ENCODE data around the gene PRSS53. TPM values are rescaled to one million over a fixed set of nuclear protein-coding genes. Genes with fewer than 3 reads are reported as not detected.
A peak's percentile ranks its signal among the peaks of the same experiment; 100 is the strongest.

PRSS53 gene
- total RNA-seq, 1 experiment from 2014 or later: 1.3 TPM

DNA sequence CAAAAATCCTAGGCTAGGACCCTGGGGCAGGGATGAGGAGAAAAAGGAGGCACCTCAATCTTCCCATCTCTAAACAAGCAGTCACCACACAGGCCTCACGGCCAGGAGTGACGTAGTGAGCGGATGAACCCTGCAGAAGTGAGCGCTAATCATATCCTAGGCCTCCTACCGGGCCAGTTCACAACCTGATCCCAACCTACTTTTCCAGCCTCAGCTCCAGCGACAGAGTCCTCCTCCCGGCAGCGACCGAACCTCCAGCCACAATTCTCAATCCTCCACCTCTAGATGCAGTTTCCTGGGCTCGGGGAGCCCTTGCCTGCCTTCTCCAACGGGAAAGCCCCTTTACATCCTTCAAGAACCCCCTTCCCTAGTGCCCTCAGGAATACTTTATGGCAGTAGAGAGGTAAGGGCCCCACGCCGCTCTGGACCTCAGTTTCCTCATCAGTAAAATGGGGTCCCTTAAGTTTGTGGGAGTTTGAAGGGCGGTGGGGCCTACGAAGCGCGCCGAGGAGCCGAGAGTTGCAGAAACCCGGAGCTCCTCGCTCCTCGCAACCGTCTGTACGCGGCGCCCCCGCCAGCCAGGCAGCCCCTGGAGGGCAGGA, 16.1 kb downstream of the PRSS53 start:
- Histone ChIP-seq H3K36me3 (replicated peaks; ENCODE audit: control insufficient read depth, insufficient read depth, low read length) (peaks cover 10% of the 10 kb centered on the region), H3K4me3 (ENCODE audit: insufficient read depth, low read depth, low read length) (peak overlapping the region; percentile 69), H3K27me3 (ENCODE audit: control insufficient read depth, insufficient read depth, low read length) (no peaks in the 10 kb centered on the region)
- DNase-seq: no peak

DNA sequence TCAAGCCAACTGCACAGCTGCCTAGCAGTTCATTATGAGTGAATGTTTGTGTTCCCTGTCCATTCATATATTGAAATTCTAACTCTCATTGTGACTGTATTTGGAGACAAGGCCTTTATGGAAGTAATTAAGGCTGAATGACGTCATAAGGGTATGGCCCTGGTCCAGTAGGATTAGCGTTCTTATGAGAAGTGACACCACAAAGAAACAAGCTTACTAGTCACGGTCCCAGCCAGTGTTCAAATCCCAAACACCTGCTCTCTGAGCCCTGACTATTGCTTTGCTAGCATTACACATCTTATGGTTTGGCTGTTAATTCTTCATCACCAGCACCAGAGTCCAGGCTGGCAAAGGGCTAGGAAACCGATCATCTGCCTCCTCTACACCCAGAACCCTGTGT, 16.9 kb downstream of the PRSS53 start:
- DNase-seq: no peak
- Histone ChIP-seq H3K27me3 (ENCODE audit: control insufficient read depth, insufficient read depth, low read length) (no peaks in the 10 kb centered on the region), H3K4me3 (ENCODE audit: insufficient read depth, low read depth, low read length) (no peak overlapping the region), H3K36me3 (replicated peaks; ENCODE audit: control insufficient read depth, insufficient read depth, low read length) (peaks cover 3% of the 10 kb centered on the region)

DNA sequence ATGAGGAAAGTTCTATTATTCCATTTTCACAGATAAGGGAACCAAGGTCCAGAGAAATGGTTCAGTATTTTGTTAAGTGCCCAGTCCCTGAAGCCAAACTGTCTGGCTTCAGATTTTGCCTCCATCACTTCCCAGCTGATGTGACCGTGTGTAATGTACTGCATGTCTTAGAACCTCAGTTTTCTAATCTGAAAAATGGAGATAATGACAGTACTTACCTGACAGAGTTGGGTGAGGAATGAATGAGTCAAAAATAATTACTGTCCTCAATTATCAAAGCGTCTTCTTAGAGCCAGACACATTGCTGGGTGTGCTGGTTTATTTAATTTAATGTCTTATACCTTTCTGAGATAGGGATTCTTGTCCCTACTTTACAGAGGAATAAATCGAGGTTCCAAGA, 21.4 kb downstream of the PRSS53 start:
- Histone ChIP-seq H3K36me3 (replicated peaks; ENCODE audit: control insufficient read depth, insufficient read depth, low read length) (no peaks in the 10 kb centered on the region; the same call in 1 of the 2 replicates), H3K4me3 (ENCODE audit: insufficient read depth, low read depth, low read length) (no peak overlapping the region), H3K27me3 (ENCODE audit: control insufficient read depth, insufficient read depth, low read length) (no peaks in the 10 kb centered on the region)
- no peak for DNase-seq

DNA sequence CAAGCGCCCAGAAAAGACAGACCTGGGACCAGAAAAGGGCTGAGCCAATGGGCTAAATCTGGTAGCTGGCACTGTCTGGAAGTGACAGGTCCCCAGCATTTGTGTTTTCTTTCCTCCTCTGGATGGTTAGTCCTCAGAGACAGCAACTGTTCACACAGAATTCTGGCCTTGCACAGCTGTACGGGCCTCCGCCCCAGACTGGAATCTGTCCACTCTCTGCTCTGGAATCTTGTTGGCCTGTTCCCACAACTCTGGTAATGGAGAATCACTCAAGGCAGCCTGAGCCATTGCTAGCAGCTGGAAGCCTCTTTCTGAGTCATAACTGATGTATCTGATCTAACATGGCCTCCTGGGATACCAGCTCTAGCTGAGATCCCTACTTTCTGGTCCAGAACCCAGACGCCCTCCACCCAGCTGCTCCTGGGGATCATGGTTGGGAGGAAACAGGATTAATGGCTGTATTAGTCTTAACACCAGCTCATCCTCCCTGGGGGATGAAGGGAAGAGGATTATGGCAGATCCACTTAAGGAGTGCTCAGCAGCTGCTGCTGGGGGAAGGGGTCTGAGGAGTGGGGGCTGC, 23.8 kb downstream of the PRSS53 start:
- peak; percentile 32 for DNase-seq

DNA sequence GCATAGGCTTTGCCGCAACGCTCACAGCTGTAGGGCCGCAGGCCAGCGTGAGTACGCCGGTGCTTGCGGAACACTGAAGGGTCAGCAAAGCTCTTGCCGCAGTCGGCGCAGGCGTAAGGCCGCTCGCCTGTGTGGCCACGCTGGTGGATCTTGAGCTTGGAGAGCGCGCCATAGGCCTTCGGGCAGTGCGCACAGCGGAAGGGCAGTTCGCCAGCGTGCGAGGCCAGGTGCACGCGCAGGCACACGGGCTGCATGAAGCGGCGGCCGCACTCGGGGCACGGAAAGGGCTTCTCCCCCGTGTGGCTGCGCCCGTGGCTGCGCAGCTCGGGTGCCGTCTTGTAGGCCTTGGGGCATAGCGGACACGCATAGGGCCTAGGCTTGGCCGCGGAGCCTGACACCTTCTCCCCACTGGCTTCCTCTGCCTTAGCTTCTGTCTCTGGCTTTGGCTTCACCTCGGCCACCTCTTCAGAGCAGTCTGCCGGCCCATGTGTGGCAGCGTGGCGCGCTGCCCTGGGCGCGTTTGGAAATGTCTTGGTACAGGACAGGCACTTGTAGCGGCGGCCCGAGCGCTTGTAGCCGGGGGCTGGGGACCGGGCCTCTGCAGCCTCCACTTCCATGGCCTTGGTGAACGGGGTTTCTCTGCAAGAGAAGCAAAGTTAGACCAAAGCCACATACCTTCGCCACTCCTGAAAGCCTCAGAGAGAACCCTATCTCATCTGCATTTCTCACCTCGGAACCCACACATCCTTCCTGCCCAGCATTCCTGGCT, 24.7 kb downstream of the PRSS53 start:
- Histone ChIP-seq H3K4me3 (ENCODE audit: insufficient read depth, low read depth, low read length) (no peak overlapping the region), H3K27me3 (ENCODE audit: control insufficient read depth, insufficient read depth, low read length) (no peaks in the 10 kb centered on the region), H3K36me3 (replicated peaks; ENCODE audit: control insufficient read depth, insufficient read depth, low read length) (no peaks in the 10 kb centered on the region; the same call in none of the 2 replicates)
- DNase-seq: peak; percentile 38

More for the DNA sequence above, 23.8 kb downstream of the PRSS53 start:
- Histone ChIP-seq H3K27me3 (ENCODE audit: control insufficient read depth, insufficient read depth, low read length) (no peaks in the 10 kb centered on the region), H3K36me3 (replicated peaks; ENCODE audit: control insufficient read depth, insufficient read depth, low read length) (no peaks in the 10 kb centered on the region; the same call in none of the 2 replicates), H3K4me3 (ENCODE audit: insufficient read depth, low read depth, low read length) (no peak overlapping the region)

DNA sequence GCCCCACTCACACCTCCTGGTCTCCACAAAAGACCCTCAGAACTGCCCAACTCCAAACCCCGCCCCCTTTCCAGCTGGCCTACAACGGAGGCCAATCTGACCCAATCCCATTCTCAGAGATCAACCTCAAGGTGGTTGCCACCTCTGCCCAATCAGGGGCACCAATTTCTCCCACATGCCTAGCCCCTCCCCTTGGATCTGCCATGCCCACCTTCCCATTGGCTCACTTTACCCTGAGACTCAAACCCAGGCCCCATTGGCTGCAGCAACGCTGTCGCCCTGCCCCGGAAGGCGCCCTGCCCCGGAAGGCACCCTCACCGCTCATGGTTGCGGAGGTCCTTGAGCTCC, 25.3 kb downstream of the PRSS53 start:
- H3K36me3 ChIP-seq (replicated peaks; ENCODE audit: control insufficient read depth, insufficient read depth, low read length): no peaks in the 10 kb centered on the region; the same call in none of the 2 replicates
- no peaks in the 10 kb centered on the region for H3K27me3 ChIP-seq (ENCODE audit: control insufficient read depth, insufficient read depth, low read length)
- peak; percentile 78 for DNase-seq
- no peak overlapping the region for H3K4me3 ChIP-seq (ENCODE audit: insufficient read depth, low read depth, low read length)

DNA sequence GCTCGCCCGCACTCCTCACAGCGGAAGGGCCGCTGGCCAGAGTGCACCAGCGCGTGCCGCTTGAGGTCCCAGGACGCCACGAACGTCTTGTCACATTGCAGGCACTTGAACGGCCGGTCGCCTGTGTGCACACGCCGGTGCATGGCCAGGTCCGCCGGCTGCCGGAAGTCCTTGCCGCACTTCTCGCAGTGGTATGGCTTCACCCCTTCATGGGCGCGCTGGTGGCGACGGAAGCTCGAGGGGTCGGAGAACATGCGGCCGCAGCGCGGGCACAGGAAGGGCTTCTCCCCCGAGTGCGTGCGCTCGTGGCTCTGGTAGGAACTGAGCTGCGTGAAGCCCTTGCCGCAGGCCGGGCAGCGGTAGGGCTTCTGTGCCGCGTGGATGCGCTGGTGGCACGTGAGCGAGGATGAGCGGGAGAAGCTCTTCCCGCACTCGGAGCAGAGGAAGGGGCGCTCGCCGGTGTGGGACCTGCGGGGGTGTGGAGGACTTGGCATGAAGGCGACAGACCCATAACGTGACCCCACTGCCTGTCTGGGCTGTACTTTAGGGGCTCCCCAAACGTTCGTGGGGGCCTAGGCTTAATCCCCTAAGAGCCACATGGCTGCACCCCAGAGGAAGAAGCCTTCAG, 26.8 kb downstream of the PRSS53 start:
- no peaks in the 10 kb centered on the region for H3K27me3 ChIP-seq (ENCODE audit: control insufficient read depth, insufficient read depth, low read length)
- peak; percentile 44 for DNase-seq
- no peaks in the 10 kb centered on the region; the same call in none of the 2 replicates for H3K36me3 ChIP-seq (replicated peaks; ENCODE audit: control insufficient read depth, insufficient read depth, low read length)
- H3K4me3 ChIP-seq (ENCODE audit: insufficient read depth, low read depth, low read length): no peak overlapping the region

DNA sequence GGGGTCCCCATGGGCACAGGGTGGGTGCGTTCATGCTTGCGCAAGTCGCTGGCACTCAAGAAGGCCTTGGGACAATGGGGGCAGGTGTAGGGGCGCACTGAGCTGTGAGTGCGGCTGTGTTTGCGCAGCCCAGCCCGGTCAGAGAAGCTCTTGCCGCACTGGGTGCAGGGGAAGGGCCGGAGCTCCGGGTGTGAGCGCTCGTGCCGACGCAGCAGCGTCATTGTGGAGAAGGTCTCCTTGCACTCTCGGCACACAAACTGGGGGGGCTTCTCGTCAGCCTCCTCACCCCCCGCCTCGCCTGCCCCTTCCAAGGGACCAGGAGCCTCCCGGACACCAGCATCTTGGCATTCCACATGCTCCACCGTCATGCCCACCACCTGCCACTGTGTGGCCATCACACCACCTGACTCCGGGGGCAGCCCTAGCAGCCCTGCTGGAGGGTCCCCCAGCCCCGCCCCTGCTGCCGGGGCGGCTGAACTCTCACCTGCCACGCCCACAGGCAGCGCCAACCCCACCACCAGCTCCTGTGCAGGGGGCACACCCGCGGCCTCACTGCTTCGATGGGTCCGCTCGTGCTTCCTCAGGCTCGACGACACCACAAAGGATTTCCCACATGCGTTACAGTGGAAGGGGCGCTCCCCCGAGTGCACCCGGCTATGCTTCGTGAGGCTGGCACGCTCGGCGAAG, 27.5 kb downstream of the PRSS53 start:
- peak; percentile 61 for DNase-seq
- no peaks in the 10 kb centered on the region; the same call in none of the 2 replicates for H3K36me3 ChIP-seq (replicated peaks; ENCODE audit: control insufficient read depth, insufficient read depth, low read length)
- no peaks in the 10 kb centered on the region for H3K27me3 ChIP-seq (ENCODE audit: control insufficient read depth, insufficient read depth, low read length)
- no peak overlapping the region for H3K4me3 ChIP-seq (ENCODE audit: insufficient read depth, low read depth, low read length)

DNA sequence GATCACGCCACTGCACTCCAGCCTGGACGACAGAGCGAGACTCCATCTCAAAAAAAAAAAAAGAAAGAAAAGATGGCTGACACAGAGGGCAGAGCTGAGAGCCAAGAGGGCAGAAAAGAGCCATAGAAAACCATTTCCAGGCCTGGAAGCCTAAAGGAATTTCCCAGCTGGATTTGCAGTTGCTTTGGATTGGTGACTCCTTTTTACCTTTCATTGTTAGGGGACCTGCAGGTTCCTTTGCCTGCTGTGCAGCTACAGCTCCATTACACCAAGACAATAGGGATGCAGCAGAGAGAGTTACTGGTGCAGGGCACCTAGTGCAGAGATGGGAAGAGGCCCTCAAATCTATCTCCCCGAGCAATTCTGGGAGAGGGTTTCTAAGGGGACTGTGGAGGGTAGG, 33.1 kb downstream of the PRSS53 start:
- Histone ChIP-seq H3K27me3 (ENCODE audit: control insufficient read depth, insufficient read depth, low read length) (no peaks in the 10 kb centered on the region), H3K36me3 (replicated peaks; ENCODE audit: control insufficient read depth, insufficient read depth, low read length) (no peaks in the 10 kb centered on the region; the same call in 1 of the 2 replicates), H3K4me3 (ENCODE audit: insufficient read depth, low read depth, low read length) (no peak overlapping the region)
- DNase-seq: peak; percentile 76

DNA sequence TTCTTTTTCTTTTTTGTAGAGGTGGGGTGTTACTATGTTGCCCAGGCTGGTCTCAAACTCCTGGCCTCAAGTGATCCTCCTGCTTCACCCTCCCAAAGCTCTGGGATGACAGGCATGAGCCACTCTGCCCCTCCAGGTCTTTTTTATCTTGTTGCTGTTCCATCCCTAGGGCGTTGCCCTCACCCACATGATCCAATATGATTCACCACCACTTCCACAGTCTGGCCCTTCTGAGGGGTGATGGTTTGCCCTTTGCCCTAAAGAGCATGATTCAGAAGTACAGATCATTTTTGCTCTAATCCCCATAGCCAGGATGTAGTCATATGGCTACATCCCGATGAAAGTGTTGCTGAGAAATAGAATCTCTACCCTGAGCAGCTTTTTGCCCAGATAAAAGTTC, 36.6 kb downstream of the PRSS53 start:
- H3K4me3 ChIP-seq (ENCODE audit: insufficient read depth, low read depth, low read length): no peak overlapping the region
- no peaks in the 10 kb centered on the region for H3K27me3 ChIP-seq (ENCODE audit: control insufficient read depth, insufficient read depth, low read length)
- no peak for DNase-seq
- no peaks in the 10 kb centered on the region for H3K36me3 ChIP-seq (replicated peaks; ENCODE audit: control insufficient read depth, insufficient read depth, low read length)

DNA sequence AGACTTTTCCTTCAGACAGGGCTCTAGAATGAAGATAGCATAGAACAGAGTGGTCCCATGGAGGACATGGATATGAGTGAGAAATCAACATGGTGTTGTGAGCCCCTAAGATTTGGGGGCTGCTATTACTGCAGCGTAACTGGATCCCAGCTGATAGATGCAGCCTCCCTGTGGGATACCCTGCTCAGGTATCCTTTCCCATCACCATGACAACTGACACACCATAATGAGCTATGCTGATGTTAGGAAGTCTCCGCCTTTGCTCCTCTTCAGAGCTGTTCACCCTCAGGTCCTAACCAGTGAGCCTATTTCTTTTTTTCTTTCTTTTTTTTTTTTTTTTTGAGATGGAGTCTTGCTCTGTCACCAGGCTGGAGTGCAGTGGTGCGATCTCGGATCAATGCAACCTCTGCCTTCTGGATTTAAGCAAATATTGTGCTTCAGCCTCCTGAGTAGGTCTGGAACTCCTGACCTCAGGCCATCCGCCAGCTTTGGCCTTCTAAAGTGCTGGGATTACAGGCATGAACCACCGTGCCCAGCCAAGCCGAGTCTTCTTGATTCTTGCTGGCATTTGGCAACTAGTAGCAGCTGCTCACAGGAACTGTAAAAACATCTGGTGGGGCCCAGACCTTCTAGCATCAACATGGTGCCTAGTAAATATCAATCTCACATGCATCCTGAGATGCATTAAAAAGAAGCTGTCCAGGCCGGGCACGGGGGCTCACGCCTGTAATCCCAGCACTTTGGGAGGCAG, 38.3 kb downstream of the PRSS53 start:
- Histone ChIP-seq H3K4me3 (ENCODE audit: insufficient read depth, low read depth, low read length) (no peak overlapping the region), H3K27me3 (ENCODE audit: control insufficient read depth, insufficient read depth, low read length) (no peaks in the 10 kb centered on the region), H3K36me3 (replicated peaks; ENCODE audit: control insufficient read depth, insufficient read depth, low read length) (no peaks in the 10 kb centered on the region)
- DNase-seq: peak; percentile 78

DNA sequence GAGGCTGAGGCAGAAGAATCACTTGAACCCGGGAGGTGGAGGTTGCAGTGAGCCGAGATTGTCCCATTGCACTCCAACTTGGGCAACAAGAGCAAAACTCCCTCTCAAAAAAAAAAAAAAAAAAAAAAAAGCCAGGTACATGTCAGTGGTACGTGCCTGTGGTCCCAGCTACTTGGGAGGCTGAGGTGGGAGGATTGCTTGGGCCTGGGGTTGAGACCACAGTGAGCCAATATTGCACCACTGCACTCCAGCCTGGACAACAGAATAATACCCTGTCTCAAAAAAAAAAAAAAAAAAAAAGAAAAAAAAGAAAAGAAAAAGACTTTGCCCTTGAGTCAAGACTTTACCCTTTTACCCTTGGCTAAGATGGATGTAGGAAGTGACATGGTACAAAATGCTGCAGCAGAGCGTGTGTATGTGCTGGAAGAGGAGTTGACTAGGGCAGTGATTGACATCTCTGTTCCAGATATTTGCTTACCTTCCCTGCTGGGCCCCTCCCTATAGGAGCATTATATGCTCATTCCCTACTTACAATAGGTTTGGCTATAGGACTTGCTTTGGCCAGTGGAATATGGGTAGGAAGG, 44.8 kb downstream of the PRSS53 start:
- no peak for DNase-seq
- H3K36me3 ChIP-seq (replicated peaks; ENCODE audit: control insufficient read depth, insufficient read depth, low read length): 0 out of 2 replicates have a peak, but pooled peaks cover 3% of the 10 kb centered on the region
- no peaks in the 10 kb centered on the region for H3K27me3 ChIP-seq (ENCODE audit: control insufficient read depth, insufficient read depth, low read length)
- H3K4me3 ChIP-seq (ENCODE audit: insufficient read depth, low read depth, low read length): no peak overlapping the region

DNA sequence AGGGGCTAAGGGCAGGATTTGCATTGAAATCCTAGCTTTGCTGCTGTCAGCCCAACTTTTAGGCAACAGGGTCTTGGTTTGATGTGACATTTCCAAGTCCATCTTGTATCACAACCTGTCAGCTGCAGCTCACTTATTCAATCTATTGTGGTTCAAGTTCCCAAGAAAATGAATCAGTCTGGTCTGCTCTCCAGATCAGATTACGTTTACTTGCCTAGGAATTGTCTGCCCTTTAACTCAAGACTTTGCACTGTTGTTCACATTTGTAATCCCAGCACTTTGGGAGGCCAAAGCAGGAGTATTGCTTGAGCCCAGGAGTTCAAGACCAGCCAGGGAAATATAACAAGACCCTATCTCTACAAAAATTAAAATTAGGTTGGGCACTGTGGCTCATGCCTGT, 45.4 kb downstream of the PRSS53 start:
- DNase-seq: no peak
- Histone ChIP-seq H3K36me3 (replicated peaks; ENCODE audit: control insufficient read depth, insufficient read depth, low read length) (0 out of 2 replicates have a peak, but pooled peaks cover 3% of the 10 kb centered on the region), H3K4me3 (ENCODE audit: insufficient read depth, low read depth, low read length) (no peak overlapping the region), H3K27me3 (ENCODE audit: control insufficient read depth, insufficient read depth, low read length) (no peaks in the 10 kb centered on the region)
